Thyroid gland (tissue), 4 donors: Measurements from ENCODE around the gene GAGE12D. TPM values are rescaled to one million over a fixed set of nuclear protein-coding genes. Genes with fewer than 3 reads are reported as not detected.

Experiments
- small RNA-seq: library from RNA; depleted of rRNA; stranded (forward); fragments of <200 nt; gene quantifications from one replicate; pipeline ENCODE3, GENCODE V24; 2016
- total RNA-seq, 4 donors: library from RNA; depleted of rRNA; stranded (reverse); fragments of >200 nt; gene quantifications; one replicate each; pipeline ENCODE4 v1.2.3, GENCODE V29; 2016

The GAGE12D gene
- total RNA-seq, 4 donors from 2014 or later: not detected

Small RNA genes within 50 kb of the gene (small RNA-seq; reads per million reads assigned to genes)
- not detected for gene GAGE12B

Other genes starting within 250 kb of the GAGE12D start
- gene GAGE10, start 238.1 kb upstream of the GAGE12D start, total RNA-seq: not detected
- not detected for gene GAGE12J, start 219.7 kb upstream of the GAGE12D start, total RNA-seq
- not detected for gene GAGE13, start 210.2 kb upstream of the GAGE12D start, total RNA-seq
- not detected for gene GAGE12C, start 9.6 kb upstream of the GAGE12D start, total RNA-seq
- gene GAGE12E, start 9.6 kb downstream of the GAGE12D start, total RNA-seq: not detected
- gene GAGE12F, start 19.1 kb downstream of the GAGE12D start, total RNA-seq: not detected
- gene GAGE12G, start 28.7 kb downstream of the GAGE12D start, total RNA-seq: not detected
- gene GAGE12H, start 38.2 kb downstream of the GAGE12D start, total RNA-seq: not detected
- not detected for gene GAGE2A, start 47.8 kb downstream of the GAGE12D start, total RNA-seq
- not detected for gene GAGE1, start 57.3 kb downstream of the GAGE12D start, total RNA-seq
- gene PAGE1, start 154.3 kb downstream of the GAGE12D start, total RNA-seq: not detected